Stimulated activated CD8-positive, alpha-beta memory T cell treated with anti-CD3 and anti-CD28 coated beads, Interleukin-7, amount 100 ng/mL, for 24 hours (primary cell): ENCODE measurements around the gene FKRP.
"Not testable (repeated sequence)": the region's sequence is repeated elsewhere in the genome, so short reads cannot be mapped to it uniquely, and the experiment has no call there.

Experiments used
- DNase-seq: peaks from one replicate; pipeline ENCODE4 v3.0.0-alpha.2; 2020; ENCODE audit warnings: low read depth

FKRP gene

DNA sequence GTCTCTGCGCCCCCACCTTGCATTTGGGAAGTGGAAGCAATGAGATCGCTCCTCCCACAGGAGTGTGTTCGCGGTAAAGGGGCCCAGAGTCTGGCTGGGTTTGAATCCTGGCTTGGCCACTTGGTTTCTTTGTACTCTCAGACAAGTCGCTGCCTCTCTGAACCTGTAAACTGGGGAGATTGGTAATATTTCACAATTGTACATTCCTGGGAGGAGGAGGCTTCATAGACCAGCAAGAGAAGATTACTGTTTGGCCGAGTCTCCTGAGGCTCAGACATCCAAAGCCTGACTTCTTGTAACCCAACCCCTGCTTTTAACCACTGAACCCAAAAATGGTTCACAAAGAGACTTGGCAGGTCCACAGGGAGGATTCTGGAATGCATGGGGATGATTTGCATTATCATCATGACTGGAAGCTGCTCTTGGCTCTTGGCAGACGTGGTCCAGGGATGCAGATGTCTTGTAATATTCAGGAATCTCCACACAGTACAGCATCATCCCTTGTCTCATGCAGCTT, 14.0 kb downstream of the FKRP start:
- DNase-seq = no peak

DNA sequence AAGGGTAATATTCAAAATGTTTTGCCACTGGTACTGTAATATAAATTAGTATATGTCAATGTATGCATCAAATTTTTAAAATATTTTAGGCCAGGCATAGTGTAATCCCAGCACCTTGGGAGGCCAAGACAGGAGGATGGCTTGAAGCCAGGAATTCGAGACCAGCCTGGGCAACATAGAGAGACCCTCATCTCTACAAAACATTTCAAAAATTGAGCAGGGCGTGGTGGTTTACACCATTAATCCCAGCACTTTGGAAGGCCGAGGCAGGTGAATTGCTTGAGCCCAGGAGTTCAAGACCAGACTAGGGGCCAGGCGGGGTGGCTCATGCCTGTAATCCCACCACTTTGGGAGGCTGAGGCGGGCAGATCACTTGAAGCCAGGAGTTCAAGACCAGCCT, 14.5 kb downstream of the FKRP start:
- DNase-seq = no peak

DNA sequence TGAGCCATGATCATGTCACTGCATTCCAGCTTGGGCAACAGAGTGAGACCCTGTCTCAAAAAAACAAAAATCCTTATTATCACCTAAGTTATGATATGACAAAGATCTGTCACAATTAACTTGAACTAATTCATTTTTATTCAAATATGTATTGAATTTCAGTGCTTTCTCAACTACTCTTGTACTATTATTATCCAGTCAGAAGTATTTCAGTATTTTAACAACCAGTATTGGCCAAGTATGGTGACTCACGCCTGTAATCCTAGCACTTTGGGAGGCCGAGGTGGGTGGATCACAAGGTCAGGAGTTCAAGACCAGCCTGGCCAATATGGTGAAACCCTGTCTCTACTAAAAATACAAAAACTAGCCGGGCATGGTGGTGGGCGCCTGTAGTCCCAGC, 15.0 kb downstream of the FKRP start:
- DNase-seq = not testable (repeated sequence)

DNA sequence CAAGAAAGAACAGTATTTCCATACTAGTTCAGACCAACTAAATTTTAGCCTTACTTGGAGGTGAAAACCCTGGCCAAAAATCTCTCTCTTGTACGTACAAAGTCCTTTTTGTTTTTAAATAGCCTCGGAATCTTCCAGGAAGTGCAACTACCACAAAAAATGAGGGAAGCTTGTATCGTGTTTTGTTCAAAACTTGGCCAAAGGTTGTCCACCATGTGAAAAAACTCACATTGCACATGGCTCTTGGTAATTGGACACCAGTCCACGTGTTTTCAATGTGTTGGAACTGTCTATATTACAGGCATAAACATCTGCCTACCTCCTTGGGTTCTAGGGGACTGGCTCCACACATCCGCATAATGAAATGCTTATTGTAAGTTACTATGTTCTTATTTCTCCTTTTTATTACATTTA, 15.6 kb downstream of the FKRP start:
- no peak for DNase-seq

DNA sequence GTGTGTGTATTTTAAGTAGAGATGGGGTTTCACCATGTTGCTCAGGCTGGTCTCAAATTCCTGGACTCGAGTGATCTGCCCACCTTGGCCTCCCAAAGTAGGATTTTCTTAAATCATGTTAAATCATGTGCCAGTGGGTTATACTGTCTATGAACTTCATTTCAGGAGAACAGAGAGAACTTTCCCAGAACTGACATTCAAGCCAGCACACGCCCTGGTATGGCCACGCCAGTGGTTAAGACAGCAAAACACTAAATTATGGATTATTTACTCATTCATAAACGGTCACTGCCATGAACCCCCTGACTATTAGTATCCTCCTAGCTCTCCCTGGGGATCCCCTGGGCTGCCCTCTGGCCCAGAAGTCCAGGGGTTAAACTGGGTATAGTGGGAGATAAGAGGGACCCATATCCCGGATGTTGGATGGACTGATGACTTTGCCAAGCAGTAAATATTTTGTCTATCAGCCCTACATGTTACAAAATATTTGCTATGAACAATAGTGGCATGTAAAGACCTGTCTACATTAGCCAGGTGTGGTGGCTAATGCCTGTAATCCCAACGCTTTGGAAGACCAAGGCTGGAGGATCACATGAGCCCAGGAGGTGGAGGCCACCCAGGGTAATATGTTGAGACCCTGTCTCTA, 16.5 kb downstream of the FKRP start:
- no peak for DNase-seq

DNA sequence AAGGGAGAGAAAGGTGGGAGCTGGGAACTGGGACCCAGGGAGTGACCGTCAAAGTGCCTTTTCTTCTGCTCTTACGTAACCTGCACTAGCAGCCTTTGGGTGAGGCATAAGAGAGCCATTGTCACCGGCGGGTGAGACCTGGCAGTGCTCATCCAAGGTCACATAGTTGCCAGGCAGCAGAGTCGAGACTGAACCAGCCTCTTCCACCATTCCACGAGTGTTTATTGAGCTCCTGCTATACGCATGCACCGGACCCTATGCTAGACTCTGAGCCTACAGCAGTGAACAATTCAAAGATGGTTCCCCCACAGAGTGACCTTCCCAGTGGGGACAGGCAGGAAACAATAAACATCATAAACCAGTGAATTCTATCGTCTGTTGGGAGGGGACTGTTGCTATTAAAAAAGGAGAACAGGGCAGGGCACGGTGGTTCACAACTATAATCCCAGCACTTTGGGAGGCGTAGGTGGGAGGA, 19.0 kb downstream of the FKRP start:
- no peak for DNase-seq

DNA sequence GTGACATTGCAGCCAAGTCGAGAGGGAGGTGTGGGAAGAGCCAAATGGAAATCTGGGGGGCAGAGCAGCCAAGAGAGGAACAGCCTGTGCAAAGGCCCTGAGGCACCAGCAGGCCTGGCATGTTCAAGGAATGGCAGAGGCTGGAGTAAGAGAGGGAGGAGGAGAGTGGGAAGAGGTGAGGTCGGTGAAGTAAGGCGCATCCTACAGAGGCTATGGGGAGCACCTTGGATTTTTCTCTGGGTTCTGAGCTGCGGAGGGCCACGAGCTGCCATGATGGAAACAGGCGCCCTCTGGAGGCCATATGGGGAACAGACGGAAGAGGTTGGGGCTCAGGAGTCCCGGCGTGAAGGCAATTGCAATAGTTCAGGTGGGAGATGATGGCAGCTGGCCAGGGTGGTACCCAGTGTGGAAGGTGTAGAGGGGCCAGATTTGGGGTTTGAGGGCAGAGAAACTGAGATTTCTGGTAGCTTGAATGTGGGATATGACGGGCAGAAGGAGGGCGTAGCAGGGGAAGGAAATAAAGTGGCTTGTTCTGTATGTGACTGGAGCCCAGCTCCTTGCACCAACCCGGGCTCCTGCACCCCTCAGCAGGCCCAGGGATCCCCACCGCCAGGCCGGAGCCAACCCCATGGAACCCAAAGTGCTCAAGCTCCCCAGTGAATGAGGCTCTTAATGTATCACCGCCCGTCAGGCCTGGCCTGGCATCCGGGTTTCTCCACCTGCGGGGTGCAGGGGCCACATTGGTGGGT, 20.9 kb downstream of the FKRP start:
- DNase-seq = no peak

DNA sequence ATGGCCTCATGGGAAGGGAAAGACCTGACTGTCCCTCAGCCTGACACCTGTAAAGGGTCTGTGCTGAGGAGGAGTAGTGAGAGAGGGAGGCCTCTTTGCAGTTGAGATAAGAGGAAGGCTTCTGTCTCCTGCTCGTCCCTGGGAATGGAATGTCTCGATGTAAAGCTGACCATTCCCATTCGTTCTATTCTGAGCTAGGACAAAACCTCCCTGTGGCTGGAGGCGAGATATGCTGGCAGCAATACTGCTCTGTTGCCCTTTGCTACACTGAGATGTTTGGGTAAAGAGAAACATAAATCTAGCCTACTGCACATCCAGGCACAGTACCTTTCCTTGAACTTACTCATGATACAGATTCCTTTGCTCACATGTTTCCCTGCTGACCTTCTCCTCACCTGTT, 22.9 kb downstream of the FKRP start:
- not testable (repeated sequence) for DNase-seq

DNA sequence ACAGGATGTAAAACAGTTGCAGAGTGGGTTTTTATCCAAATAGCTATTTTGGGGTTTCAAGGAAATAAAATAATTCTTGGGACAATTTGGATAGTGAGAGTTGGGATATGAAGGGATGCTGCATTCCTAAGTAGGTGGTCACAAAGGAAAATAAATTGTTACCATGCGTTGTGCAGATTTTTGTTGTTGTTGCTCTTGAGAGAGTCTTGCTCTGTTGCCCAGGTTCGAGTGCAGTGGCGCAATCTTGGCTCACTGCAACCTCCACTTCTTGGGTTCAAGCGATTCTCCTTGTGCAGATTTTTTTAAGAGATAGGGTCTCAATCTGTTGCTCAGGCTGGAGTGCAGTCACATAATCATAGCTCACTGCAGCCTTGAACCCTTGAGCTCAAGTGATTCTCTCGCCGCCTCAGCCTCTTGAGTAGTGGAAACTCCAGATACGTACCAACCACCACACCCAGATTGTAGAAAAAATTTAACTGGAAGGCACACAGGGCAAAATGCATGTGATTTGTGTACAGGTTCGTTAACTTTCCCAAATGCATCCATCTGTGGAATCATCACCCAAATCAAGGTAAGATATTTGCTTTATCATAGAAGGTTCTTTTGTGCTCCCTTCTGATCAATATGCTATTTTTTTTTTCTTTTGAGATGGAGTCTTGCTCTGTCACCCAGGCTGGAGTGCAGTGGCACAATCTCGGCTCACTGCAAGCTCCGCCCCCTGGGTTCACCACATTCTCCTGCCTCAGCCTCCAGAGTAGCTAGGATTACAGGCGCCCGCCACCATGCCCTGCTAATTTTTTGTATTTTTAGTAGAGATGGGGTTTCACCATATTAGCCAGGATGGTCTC, 26.5 kb downstream of the FKRP start:
- DNase-seq = no peak

DNA sequence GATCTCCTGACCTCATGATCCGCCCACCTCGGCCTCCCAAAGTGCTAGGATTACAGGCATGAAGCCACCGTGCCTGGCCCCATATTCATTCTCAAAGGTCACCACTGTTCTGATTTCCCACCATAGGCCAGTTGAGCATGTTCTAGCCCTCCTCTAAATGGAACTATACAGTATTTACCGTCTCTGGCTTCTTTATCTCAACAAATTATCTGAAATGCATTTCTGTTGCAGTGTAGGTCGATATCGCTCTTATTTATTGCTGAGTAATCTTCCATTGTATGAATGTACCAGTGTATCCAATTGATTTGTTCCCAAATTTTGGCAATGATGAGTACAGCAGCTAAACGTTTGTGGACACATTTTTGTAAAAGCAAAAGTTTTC, 27.2 kb downstream of the FKRP start:
- DNase-seq = no peak

DNA sequence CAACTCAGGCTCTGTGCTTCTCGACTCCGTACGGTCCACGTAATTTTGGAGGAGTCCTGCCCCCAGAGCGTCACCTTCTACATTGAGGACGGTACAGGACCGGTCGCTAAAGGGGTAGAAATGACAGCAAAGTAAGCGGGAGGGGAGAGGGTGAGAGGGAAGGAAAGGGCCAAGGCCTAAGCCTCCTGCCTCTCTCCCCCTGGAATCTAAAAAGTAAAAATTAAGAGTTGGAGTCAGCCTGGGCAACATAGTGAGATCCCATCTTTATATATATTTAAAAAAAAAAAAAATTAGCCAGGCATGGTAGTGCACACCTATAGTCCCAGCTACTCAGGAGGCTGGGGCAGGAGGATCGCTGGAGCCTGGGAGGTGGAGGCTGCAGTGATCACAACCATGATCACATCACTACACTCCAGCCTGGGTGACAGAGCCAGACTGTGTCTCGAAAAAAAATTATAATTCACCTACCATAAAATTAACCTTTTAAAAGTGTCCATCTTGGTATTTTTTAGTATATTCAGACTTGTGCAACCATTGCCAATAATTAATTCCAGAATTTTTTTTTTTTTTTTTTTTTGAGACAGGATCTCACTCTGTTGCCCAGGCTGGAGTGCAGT, 29.9 kb downstream of the FKRP start:
- no peak for DNase-seq

DNA sequence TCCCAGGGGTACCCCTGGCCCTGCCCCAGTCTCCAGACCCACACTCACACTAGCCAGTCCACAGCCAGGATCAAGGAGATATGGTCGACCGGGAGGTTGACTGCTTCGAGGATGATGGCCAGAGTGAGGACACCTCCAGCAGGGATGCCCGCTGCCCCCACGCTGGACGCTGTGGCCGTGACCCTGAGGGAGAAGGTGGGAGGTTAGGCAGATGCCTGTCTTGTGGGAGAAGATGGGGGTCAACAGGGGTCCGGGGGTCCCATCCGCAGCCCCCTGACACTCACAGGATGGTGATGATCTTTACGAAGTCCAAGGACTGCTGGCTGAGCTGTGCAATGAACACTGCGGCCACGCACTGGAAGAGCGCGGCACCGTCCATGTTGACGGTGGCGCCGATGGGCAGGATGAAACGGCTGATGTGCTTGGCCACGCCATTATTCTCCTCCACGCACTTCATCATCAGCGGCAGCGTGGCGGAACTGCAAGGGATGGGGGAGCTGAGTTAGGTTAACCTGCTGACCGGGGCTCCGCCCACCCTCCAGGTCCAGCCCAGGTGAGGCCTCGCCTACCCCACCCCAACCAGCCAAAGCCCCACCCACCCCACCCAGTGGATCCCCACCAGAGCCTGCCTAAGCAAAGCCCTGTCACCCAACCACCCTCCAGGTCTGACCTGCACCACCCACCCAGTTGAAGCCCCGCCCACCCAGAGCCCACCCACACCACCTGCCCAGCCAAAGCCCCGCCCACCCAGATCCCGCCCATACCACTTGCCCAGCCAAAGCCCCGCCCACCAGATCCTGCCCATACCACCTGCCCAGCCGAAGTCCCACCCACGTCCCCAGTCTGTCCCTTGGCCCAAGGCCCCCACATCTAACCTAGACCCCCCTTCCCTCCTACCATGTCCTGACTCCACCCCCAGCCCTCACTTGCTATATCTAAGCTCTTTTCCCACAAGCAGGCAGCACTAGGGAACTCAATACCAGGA, 31.4 kb downstream of the FKRP start:
- no peak for DNase-seq

DNA sequence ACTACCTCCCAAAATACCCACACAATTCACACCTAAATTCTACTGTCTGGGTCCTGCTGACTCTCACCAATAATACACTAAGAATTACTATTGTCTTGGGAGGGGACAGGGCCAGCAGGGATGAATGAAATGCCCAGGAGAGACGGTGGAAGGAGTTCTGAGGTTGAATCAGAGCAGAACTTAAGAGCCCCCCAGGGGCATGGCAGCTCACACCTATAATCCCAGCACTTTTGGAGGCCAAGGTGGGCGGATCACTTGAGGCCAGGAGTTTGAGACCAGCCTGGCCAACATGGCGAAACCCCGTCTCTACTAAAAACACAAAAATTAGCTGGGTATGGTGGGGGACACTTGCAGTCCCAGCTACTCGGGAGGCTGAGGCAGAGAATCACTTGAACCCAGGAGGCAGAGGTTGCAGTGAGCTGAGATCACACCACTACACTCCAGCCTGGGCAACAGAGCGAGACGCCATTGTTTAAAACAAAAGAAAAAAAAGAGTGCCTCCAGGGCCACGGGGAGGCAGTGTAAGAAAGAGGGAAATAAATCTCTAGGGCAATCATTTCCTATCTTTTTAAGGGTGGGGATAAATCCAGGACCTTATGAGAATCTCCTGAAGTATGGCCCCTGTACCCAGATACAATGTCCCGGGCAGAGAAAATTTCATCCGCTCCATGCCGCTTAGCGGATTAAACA, 32.2 kb downstream of the FKRP start:
- not testable (repeated sequence) for DNase-seq

DNA sequence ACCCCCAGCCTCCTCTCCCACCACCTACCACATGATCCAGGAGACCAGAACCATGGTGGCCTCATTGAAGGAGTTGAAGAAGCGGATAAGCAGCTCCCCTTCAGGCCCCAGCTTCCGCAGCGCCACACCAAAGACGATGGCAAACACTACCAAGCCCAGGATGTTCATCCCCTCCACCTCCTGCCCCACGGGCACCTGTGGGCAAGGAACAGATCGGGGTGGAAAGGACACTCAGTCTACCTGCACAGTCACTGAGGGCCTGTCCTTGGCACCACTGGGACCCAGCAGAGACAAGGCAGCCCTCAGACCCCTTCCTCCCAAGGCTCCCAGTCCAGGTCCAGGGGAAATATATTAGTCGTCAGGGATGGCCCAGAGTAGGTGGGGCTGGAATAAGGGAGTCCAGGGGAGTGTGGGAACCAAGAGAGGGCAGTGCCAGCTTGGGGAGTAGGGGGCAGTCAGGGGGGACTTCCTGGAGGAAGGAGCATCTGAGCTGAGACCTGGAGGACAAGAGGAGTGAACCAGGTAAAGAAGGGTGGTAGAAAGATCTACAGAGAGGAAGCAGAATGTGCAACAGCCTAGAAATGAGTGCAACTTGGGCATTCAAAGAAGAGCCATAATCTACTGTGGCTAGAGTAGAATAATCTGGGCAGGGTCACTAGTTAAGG, 36.6 kb downstream of the FKRP start:
- DNase-seq = no peak

DNA sequence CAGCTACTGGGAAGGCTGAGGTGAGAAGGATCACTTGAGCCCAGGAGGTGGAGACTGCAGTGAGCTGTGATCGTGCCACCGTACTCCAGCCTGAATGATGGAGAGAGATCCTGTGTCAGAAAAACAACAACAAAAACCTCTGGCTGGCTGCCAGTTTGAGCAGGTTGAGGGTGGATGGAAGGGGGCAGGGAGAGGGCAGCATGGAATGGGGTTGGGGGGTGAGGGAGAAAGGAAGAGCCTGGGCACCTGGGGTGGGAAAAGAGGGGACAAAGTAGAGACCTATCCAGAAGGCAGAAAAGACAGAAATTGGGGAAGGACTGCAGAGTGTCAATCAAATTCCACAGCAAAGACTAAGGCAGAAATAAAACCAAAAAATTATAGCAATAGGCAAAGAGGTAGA, 37.8 kb downstream of the FKRP start:
- no peak for DNase-seq

DNA sequence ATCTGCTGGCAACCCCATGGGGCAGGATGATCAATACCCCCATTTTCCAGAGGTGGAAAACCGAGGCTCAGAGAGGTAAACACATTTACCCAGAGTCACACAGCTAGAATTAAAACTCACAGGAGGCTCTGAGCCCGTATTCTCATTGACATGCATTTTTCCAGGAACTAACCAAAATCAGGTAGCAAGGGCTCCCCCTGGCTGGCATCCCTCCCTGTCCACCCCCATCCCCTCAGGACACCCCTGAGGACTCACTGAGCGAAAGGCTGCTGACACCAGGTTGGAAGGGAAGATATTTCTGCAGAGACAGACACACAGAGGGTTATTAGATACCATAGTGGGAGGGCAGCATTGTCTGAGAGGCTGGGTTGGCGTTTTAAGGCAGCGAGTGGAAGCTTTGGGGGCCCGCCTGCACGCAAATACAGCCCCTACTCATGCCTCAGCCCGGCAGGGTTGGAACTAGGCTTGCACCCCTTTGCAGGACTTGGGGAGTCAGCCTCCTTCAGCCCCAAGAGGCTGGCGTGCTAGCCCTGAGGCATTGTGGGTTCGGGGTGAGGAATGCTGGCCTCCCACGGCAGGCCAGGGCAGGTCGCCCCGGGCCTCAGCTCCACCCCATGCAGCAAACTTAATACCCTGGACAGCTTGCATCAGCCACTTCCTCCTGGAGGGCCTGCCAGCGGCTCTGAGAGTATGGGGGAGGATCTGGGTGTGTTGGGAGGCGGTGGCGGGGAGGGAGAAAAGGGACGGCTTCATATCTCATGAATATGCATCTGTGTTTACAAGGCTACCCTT, 38.6 kb downstream of the FKRP start:
- DNase-seq = no peak

DNA sequence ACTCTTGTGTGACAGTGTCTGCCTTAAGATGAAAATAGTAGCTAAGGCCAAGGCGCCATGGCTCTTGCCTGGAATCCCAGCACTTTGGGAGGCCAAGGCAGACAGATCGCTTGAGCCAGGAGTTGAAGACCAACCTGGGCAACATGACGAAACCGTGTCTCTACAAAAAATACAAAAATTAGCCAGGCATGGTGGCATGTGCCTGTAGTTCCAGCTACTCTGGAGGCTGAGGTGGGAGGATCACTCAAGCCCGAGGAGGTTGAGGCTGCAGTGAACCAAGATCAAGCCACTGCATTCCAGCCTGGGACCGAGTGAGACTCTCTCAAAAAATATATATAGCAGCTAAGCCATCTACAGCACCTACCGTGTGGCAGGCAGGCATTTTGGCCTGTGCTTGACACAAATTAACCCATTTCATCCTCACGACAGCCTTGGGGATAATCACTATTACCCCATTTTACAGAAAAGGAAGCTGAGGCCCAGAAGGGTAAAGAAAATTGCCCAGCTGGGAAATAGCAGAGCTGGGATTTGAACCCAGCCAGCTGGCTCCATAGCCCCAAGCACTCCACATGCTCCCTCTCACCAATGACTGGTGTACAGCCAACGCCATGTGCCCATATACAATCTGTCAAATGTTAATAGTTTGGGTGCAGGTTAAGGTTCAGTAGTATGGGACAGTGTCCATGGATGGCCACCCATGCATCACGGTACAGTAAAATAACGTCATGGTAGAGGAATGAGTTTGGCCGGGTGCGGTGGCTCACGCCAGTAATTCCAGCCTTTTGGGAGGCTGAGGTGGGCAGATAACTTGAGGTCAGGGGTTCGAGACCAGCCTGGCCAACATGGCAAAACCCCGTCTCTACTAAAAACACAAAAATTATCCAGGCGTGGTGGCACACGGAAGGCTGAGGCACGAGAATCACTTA, 39.5 kb downstream of the FKRP start:
- DNase-seq = no peak

DNA sequence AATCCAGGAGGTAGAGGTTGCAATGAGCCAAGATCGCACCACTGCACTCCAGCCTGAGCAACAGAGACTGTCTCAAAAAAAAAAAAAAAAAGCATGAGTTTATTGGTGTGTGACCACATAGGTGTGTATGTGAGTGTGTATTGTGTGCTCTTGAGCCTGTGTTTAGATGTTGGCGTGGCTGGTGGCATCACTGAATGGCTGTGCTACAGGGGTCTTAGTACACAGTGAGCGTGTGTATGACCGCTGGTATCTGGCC, 40.1 kb downstream of the FKRP start:
- DNase-seq = no peak
